Measurements from ENCODE around the gene TMEM212.
"Not testable (repeated sequence)": the region's sequence is repeated elsewhere in the genome, so short reads cannot be mapped to it uniquely, and the experiment has no call there.

Gene TMEM212

GRCh38 chr3:171841620-171842000 is 1.5 kb upstream of the TMEM212 start:
- DNase-seq (ENCODE audit: low read depth in 1 of 2, low spot score in 1 of 2) = no peak
- in situ Hi-C loops (cut with HindIII; ENCODE audit: low pct_unique_long_range_greater_than_20kb, low sequenced_read_pairs) = no loop called here
- TF ChIP-seq JUND (IDR thresholded peaks at IDR 0.05; ENCODE audit: low read depth) = no peak

GRCh38 chr3:171844873-171845272 is 1.7 kb downstream of the TMEM212 start:
- no peak for TF ChIP-seq JUND (IDR thresholded peaks at IDR 0.05; ENCODE audit: low read depth)
- in situ Hi-C loops (cut with HindIII; ENCODE audit: low pct_unique_long_range_greater_than_20kb, low sequenced_read_pairs) = no loop called here
- DNase-seq (ENCODE audit: low read depth in 1 of 2, low spot score in 1 of 2) = peak in 1 of 2 experiments; percentile 45

- in situ Hi-C loops (cut with HindIII; ENCODE audit: low pct_unique_long_range_greater_than_20kb, low sequenced_read_pairs) = no loop called here
- no peak for TF ChIP-seq JUND (IDR thresholded peaks at IDR 0.05; ENCODE audit: low read depth)
- no peak for DNase-seq (ENCODE audit: low read depth in 1 of 2, low spot score in 1 of 2)
Observed at GRCh38 chr3:171845481-171846284, 2.5 kb downstream of the TMEM212 start.

GRCh38 chr3:171846597-171846996 is 3.4 kb downstream of the TMEM212 start:
- DNase-seq (ENCODE audit: low read depth in 1 of 2, low spot score in 1 of 2) = no peak
- in situ Hi-C loops (cut with HindIII; ENCODE audit: low pct_unique_long_range_greater_than_20kb, low sequenced_read_pairs) = no loop called here
- no peak for TF ChIP-seq JUND (IDR thresholded peaks at IDR 0.05; ENCODE audit: low read depth)

GRCh38 chr3:171847133-171847532 is 4.0 kb downstream of the TMEM212 start:
- no peak for DNase-seq (ENCODE audit: low read depth in 1 of 2, low spot score in 1 of 2)
- TF ChIP-seq JUND (IDR thresholded peaks at IDR 0.05; ENCODE audit: low read depth) = no peak
- in situ Hi-C loops (cut with HindIII; ENCODE audit: low pct_unique_long_range_greater_than_20kb, low sequenced_read_pairs) = no loop called here

- in situ Hi-C loops (cut with HindIII; ENCODE audit: low pct_unique_long_range_greater_than_20kb, low sequenced_read_pairs) = no loop called here
- DNase-seq (ENCODE audit: low read depth in 1 of 2, low spot score in 1 of 2) = no peak
- no peak for TF ChIP-seq JUND (IDR thresholded peaks at IDR 0.05; ENCODE audit: low read depth)
Observed at GRCh38 chr3:171847595-171848259, 4.6 kb downstream of the TMEM212 start.

- DNase-seq (ENCODE audit: low read depth in 1 of 2, low spot score in 1 of 2) = no peak
- no peak for TF ChIP-seq JUND (IDR thresholded peaks at IDR 0.05; ENCODE audit: low read depth)
- in situ Hi-C loops (cut with HindIII; ENCODE audit: low pct_unique_long_range_greater_than_20kb, low sequenced_read_pairs) = no loop called here
Observed at GRCh38 chr3:171849617-171850319, 6.6 kb downstream of the TMEM212 start.

- no peak for TF ChIP-seq JUND (IDR thresholded peaks at IDR 0.05; ENCODE audit: low read depth)
- in situ Hi-C loops (cut with HindIII; ENCODE audit: low pct_unique_long_range_greater_than_20kb, low sequenced_read_pairs) = no loop called here
- no peak for DNase-seq (ENCODE audit: low read depth in 1 of 2, low spot score in 1 of 2)
Observed at GRCh38 chr3:171850320-171850959, 7.3 kb downstream of the TMEM212 start.

GRCh38 chr3:171850960-171851659 is 8.0 kb downstream of the TMEM212 start:
- DNase-seq (ENCODE audit: low read depth in 1 of 2, low spot score in 1 of 2) = no peak
- in situ Hi-C loops (cut with HindIII; ENCODE audit: low pct_unique_long_range_greater_than_20kb, low sequenced_read_pairs) = no loop called here
- no peak for TF ChIP-seq JUND (IDR thresholded peaks at IDR 0.05; ENCODE audit: low read depth)

GRCh38 chr3:171851660-171852058 is 8.5 kb downstream of the TMEM212 start:
- no peak for DNase-seq (ENCODE audit: low read depth in 1 of 2, low spot score in 1 of 2)
- TF ChIP-seq JUND (IDR thresholded peaks at IDR 0.05; ENCODE audit: low read depth) = no peak
- in situ Hi-C loops (cut with HindIII; ENCODE audit: low pct_unique_long_range_greater_than_20kb, low sequenced_read_pairs) = no loop called here

- DNase-seq (ENCODE audit: low read depth in 1 of 2, low spot score in 1 of 2) = no peak
- in situ Hi-C loops (cut with HindIII; ENCODE audit: low pct_unique_long_range_greater_than_20kb, low sequenced_read_pairs) = no loop called here
- TF ChIP-seq JUND (IDR thresholded peaks at IDR 0.05; ENCODE audit: low read depth) = no peak
Observed at GRCh38 chr3:171854649-171855305, 11.6 kb downstream of the TMEM212 start.

GRCh38 chr3:171858770-171859169 is 15.6 kb downstream of the TMEM212 start:
- in situ Hi-C loops (cut with HindIII; ENCODE audit: low pct_unique_long_range_greater_than_20kb, low sequenced_read_pairs) = not testable (repeated sequence)

More at GRCh38 chr3:171858770-171859169, 15.6 kb downstream of the TMEM212 start:
- DNase-seq (ENCODE audit: low read depth in 1 of 2, low spot score in 1 of 2) = not testable (repeated sequence)

Data from T47D (cell line).